C4-2B (cell line): ENCODE measurements around the gene MAPK8IP3.

Experiments
- H3K27ac ChIP-seq: fragments of 450-650 bp; 2 replicates; pipeline ENCODE4 v1.5.1; 2017
- ZFX ChIP-seq: fragments of 450-650 bp; IDR thresholded peaks from 2 replicates; pipeline ENCODE4 v1.6.1; 2017
- TF ChIP-seq, protein P1 (sequence below): fragments of 450-650 bp; conservative IDR thresholded peaks from 2 replicates; pipeline ENCODE4 v1.5.1; 2017; ENCODE audit warnings: mild to moderate bottlenecking

MAPK8IP3 gene

DNA sequence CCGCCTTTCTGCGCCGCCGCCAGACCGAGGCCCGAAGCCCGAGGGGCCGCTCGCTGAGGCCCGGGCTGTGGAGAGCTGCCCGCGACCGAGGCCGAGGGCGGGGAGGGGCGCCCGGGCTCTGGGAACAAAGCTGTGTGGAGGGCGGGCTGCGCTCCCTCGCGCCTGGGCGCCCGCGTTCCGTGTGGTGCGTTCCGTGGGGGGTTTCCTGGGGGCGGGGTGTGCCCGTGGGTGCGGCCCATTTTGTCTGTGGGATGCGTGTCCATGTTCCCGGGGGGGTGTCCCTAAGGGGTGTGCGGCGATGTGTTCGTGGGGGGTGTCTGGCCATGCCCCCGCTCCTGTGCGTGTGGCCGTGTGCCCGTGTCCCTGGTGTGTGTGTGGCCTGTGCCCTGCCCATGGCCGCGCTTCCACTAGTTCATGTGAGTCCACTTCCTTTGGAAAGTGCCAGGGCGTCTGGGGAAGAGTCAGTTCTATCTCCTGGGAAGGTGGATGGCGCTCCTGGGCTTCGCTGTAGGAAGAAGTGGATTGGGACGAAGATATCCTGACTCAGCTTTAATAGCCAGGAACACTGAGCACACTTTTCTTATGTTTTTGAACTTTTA, 27.4 kb upstream of the MAPK8IP3 start:
- TF ChIP-seq, protein P1, sequence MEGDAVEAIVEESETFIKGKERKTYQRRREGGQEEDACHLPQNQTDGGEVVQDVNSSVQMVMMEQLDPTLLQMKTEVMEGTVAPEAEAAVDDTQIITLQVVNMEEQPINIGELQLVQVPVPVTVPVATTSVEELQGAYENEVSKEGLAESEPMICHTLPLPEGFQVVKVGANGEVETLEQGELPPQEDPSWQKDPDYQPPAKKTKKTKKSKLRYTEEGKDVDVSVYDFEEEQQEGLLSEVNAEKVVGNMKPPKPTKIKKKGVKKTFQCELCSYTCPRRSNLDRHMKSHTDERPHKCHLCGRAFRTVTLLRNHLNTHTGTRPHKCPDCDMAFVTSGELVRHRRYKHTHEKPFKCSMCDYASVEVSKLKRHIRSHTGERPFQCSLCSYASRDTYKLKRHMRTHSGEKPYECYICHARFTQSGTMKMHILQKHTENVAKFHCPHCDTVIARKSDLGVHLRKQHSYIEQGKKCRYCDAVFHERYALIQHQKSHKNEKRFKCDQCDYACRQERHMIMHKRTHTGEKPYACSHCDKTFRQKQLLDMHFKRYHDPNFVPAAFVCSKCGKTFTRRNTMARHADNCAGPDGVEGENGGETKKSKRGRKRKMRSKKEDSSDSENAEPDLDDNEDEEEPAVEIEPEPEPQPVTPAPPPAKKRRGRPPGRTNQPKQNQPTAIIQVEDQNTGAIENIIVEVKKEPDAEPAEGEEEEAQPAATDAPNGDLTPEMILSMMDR: no peak
- TF ChIP-seq ZFX: peak; percentile 68; the same call in 1 of the 2 replicates
- H3K27ac ChIP-seq: peak overlapping the region; percentile 97

DNA sequence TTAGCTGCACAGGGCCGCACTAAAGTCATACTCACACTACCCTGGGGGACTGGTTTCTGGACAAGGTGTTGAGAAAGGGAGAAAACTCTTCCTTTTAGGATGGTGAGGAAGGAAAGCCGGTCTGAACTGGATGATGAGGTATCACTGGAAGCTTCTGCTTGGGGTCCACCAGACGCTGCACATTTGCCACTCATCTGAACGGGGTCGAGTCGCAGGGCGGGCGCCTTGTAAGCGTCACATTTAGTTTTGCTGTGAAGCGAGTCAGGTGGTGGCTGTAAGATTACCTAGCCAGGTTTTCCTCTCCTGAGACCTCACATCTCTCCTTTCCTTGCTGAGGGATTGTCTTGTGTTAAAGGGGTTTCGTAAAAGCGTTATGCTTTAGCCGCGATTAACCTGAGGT, 25.6 kb upstream of the MAPK8IP3 start:
- H3K27ac ChIP-seq: peak overlapping the region; percentile 97
- TF ChIP-seq ZFX: no peak
- TF ChIP-seq, protein P1: no peak

DNA sequence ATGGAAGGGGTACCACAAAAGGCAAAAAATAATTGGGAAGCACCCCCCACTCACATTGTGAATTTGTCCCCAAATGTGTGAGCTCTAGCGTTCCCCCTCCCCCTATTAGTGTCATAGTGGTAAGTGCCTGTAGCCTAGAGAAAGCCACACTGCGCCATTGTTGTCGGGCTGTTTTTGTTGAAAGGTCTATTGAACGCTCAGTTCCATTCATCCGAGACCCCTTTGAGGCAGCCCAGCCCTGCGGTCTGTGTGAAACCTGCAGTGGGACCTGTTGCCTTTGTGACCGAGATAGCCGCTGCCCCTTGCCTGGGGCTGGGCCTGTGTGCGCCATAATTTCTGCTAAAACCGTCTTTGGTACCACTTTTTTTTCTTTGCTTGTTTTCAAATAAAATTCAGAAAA, 25.0 kb upstream of the MAPK8IP3 start:
- peak overlapping the region; percentile 97 for H3K27ac ChIP-seq
- TF ChIP-seq, protein P1: no peak
- no peak for TF ChIP-seq ZFX

DNA sequence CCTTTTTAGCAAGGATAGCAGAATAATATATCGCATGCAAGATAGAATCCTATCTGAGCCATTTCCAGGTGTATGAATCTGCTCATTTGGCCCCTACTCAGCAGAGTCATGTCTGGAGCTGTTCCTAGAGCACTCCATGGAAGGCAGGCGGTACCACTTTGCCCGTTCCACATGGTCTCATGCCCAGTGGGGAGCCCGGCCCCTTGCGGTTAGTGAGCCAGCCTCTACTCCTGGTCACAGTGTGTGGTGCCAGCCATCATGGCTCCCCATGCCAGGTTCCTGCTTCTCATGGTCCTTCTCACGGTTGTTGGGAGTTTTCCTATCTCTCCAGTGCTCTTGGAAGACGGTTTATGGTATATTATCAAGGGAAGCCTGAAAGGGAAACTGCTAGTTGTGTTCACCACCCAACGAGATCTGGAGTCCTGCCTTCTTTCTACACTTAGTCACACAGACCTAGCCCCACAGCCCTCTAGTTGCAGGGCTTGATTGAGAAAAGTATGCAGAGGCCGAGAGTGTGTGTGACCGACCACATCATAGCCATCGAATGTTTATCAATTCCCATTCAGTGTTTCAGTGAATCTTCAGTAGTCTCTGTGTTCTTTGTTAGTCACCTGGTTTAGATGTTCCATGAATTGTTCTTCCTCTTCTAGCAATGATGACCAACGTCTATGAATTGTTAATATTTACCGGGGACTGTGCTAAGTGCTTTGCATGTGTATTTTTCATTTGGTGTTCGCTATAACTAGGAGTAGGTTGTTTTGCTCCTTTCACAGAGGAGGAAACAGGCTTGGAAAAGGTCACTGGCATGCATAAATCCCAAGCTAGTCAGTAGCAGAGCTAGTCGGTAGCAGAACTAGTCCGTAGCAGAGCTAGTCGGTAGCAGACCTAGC, 18.3 kb upstream of the MAPK8IP3 start:
- peak overlapping the region; percentile 59 for H3K27ac ChIP-seq
- no peak for TF ChIP-seq ZFX
- TF ChIP-seq, protein P1: no peak

DNA sequence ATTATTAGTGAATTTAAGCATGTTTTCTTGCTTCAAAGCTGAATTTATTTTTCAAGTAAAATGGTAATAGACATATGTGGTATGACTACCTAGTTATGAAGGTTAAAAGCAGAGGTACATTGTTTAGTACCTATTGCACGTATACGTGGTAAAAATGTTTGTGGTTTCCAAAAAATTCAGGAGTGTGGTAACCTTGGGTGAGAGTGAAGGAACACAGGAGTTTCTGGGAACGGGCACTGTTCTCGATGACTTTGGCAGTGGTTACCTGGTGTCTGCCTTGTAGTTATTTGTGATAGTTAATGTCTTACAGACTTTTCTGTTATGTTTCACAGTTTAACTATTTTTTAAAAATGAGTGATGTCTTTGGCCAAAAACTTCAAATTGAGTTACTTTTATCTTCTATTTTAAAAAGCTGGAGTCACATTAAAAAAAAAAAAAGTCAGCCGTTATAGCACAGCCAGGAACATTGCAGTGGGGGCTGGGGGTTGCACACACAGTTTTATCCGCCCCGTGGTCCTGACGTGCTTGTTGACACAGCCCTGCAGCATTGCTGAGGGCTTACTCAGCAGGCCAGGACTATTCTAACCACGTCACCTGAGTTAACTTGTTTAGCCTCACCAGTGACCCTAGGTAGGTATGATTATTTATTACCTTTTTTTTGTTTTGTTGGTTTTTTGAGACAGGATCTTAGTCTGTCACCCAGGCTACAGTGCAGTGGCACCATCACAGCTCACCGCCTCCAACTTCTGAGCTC, 17.0 kb upstream of the MAPK8IP3 start:
- H3K27ac ChIP-seq: peak overlapping the region; percentile 59
- no peak for TF ChIP-seq ZFX
- TF ChIP-seq, protein P1: no peak

DNA sequence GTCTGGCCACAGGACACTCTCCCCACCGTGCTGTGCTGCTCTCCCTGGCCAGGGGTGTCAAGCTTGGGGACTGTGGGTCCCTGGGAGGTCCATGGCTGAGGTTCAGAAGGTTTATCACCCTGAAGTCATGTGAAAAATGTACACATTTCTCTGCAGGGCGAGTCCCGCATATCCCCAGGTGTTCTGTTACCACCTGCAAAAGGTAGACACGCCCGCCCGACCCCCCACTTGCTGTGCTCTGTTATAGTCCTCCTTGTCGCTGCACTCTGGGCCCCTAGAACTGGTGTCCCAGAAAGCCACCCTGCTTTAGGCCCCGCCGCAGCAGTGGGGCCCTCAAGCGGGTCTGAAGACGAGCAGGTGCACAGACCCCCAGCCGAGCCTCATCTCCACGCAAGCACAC, 16.1 kb upstream of the MAPK8IP3 start:
- TF ChIP-seq, protein P1: no peak
- TF ChIP-seq ZFX: no peak
- H3K27ac ChIP-seq: peak overlapping the region; percentile 10; the same call in 1 of the 2 replicates
